Measurements from ENCODE around the gene KIF5A.

Gene KIF5A

GRCh38 chr12:57622293-57623245, 72.7 kb downstream of the KIF5A start:
- no peak for DNase-seq

- no peak for DNase-seq
Measured at GRCh38 chr12:57623385-57623784, 73.5 kb downstream of the KIF5A start.

GRCh38 chr12:57623811-57624390, 74.1 kb downstream of the KIF5A start:
- no peak for DNase-seq

GRCh38 chr12:57624441-57625220, 74.8 kb downstream of the KIF5A start:
- DNase-seq = no peak

GRCh38 chr12:57625261-57626032, 75.6 kb downstream of the KIF5A start:
- no peak for DNase-seq

GRCh38 chr12:57626111-57626920, 76.5 kb downstream of the KIF5A start:
- no peak for DNase-seq

- no peak for DNase-seq
Measured at GRCh38 chr12:57626921-57627445, 77.1 kb downstream of the KIF5A start.

GRCh38 chr12:57627501-57628279, 77.8 kb downstream of the KIF5A start:
- DNase-seq = no peak

- no peak for DNase-seq
Measured at GRCh38 chr12:57628280-57629191, 78.7 kb downstream of the KIF5A start.

- no peak for DNase-seq
Measured at GRCh38 chr12:57629897-57630471, 80.1 kb downstream of the KIF5A start.

GRCh38 chr12:57630891-57631433, 81.1 kb downstream of the KIF5A start:
- no peak for DNase-seq

GRCh38 chr12:57631566-57632072, 81.8 kb downstream of the KIF5A start:
- no peak for DNase-seq

- no peak for DNase-seq
Measured at GRCh38 chr12:57632073-57632957, 82.5 kb downstream of the KIF5A start.

GRCh38 chr12:57632958-57633840, 83.4 kb downstream of the KIF5A start, which contains the start of gene B4GALNT1:
Gene B4GALNT1, minus strand, starts transcription at chr12:57633201. Its CDS starts 1,069 bp downstream, at chr12:57632132.
- DNase-seq = peak; percentile 62
